H9 (cell line): ENCODE results near the gene EPN3. TPM values are rescaled to one million over a fixed set of nuclear protein-coding genes. Genes with fewer than 3 reads are reported as not detected.

Source experiments
- DNase-seq: peaks from one replicate; pipeline ENCODE4 v3.0.0-alpha.2; 2017
- H2AFZ ChIP-seq: one replicate; pipeline ENCODE4 v1.6.1; 2013; ENCODE audit warnings: mild to moderate bottlenecking, low read length, control low read depth, moderate library complexity
- H2AK5ac ChIP-seq: 2 replicates; pipeline ENCODE4 v1.6.1; 2013; ENCODE audit warnings: low read length, control low read depth, mixed read lengths; ENCODE audit not compliant: insufficient read length
- H2BK120ac ChIP-seq: one replicate; pipeline ENCODE4 v1.6.1; 2013; ENCODE audit warnings: low read depth, mild to moderate bottlenecking, low read length, control low read depth, inconsistent platforms; ENCODE audit not compliant: poor library complexity, severe bottlenecking
- H2BK12ac ChIP-seq: 2 replicates; pipeline ENCODE4 v1.6.1; 2013; ENCODE audit warnings: low read length, control low read depth, mixed read lengths, low read depth; ENCODE audit not compliant: insufficient read length
- H2BK15ac ChIP-seq: 2 replicates; pipeline ENCODE4 v1.6.1; 2013; ENCODE audit warnings: low read depth, low read length, control low read depth
- H2BK20ac ChIP-seq: one replicate; pipeline ENCODE4 v1.6.1; 2013; ENCODE audit warnings: low read depth, mild to moderate bottlenecking, low read length, control low read depth, inconsistent platforms; ENCODE audit not compliant: poor library complexity, severe bottlenecking
- H2BK5ac ChIP-seq: 2 replicates; pipeline ENCODE4 v1.6.1; 2013; ENCODE audit warnings: low read length, control low read depth, mixed read lengths; ENCODE audit not compliant: insufficient read length
- H3K14ac ChIP-seq: 2 replicates; pipeline ENCODE4 v1.6.1; 2013; ENCODE audit warnings: low read length, control low read depth; ENCODE audit not compliant: insufficient read depth
- H3K18ac ChIP-seq: 2 replicates; pipeline ENCODE4 v1.6.1; 2013; ENCODE audit warnings: low read depth, mild to moderate bottlenecking, mixed read lengths, low read length, control low read depth; ENCODE audit not compliant: insufficient read length
- H3K23ac ChIP-seq: 2 replicates; pipeline ENCODE4 v1.6.1; 2013; ENCODE audit warnings: low read length, control low read depth, mixed read lengths, low read depth; ENCODE audit not compliant: insufficient read length
- H3K23me2 ChIP-seq: 2 replicates; pipeline ENCODE4 v1.6.1; 2013; ENCODE audit warnings: low read depth, mild to moderate bottlenecking, mixed read lengths, low read length, control low read depth; ENCODE audit not compliant: insufficient read length, poor library complexity, severe bottlenecking
- H3K27ac ChIP-seq: 2 replicates; pipeline ENCODE4 v1.5.1; 2013; ENCODE audit warnings: low read length, control low read depth, mixed read lengths, low read depth; ENCODE audit not compliant: insufficient read length
- H3K27me3 ChIP-seq: 2 replicates; pipeline ENCODE4 v1.6.1; 2013; ENCODE audit warnings: low read length, control low read depth, inconsistent platforms; ENCODE audit not compliant: insufficient read depth
- H3K4ac ChIP-seq: 2 replicates; pipeline ENCODE4 v1.6.1; 2013; ENCODE audit warnings: low read depth, mild to moderate bottlenecking, control low read depth, inconsistent platforms, low read length, moderate library complexity
- H3K4me1 ChIP-seq: 2 replicates; pipeline ENCODE4 v1.6.1; 2013; ENCODE audit warnings: low read length, control low read depth, inconsistent platforms; ENCODE audit not compliant: insufficient read depth
- H3K4me2 ChIP-seq: 2 replicates; pipeline ENCODE4 v1.6.1; 2013; ENCODE audit warnings: low read length, control low read depth, mixed read lengths; ENCODE audit not compliant: insufficient read length, insufficient read depth
- H3K56ac ChIP-seq: 2 replicates; pipeline ENCODE4 v1.6.1; 2013; ENCODE audit warnings: low read depth, mild to moderate bottlenecking, mixed read lengths, low read length, control low read depth; ENCODE audit not compliant: insufficient read length
- H3K79me1 ChIP-seq: 2 replicates; pipeline ENCODE4 v1.6.1; 2013; ENCODE audit warnings: low read depth, mild to moderate bottlenecking, moderate library complexity, low read length, control low read depth, inconsistent platforms; ENCODE audit not compliant: insufficient read depth, poor library complexity, severe bottlenecking
- H3K79me2 ChIP-seq: 2 replicates; pipeline ENCODE4 v1.6.1; 2013; ENCODE audit warnings: low read length, control low read depth, inconsistent platforms; ENCODE audit not compliant: insufficient read depth
- H3K9ac ChIP-seq: 2 replicates; pipeline ENCODE4 v1.6.1; 2013; ENCODE audit warnings: low read length, control low read depth, mixed read lengths; ENCODE audit not compliant: insufficient read length; ENCODE audit errors: extremely low read depth
- H3K9me3 ChIP-seq: one replicate; pipeline ENCODE4 v1.6.1; 2013; ENCODE audit warnings: low read depth, low read length, inconsistent platforms; ENCODE audit not compliant: control insufficient read depth
- H3T11ph ChIP-seq: one replicate; pipeline ENCODE4 v1.6.1; 2013; ENCODE audit warnings: mild to moderate bottlenecking, low read length, control low read depth, inconsistent platforms
- H4K20me1 ChIP-seq: one replicate; pipeline ENCODE4 v1.6.1; 2013; ENCODE audit not compliant: control insufficient read depth, insufficient read length, insufficient read depth
- H4K5ac ChIP-seq: 2 replicates; pipeline ENCODE4 v1.6.1; 2013; ENCODE audit warnings: low read depth, mild to moderate bottlenecking, mixed read lengths, low read length, control low read depth; ENCODE audit not compliant: insufficient read length
- H4K8ac ChIP-seq: replicated peaks from 2 replicates; pipeline ENCODE4 v1.6.1; 2013; ENCODE audit warnings: low read length, control low read depth, mixed read lengths, low read depth; ENCODE audit not compliant: insufficient read length
- H4K91ac ChIP-seq: 2 replicates; pipeline ENCODE4 v1.6.1; 2013; ENCODE audit warnings: low read depth, mild to moderate bottlenecking, moderate library complexity, mixed read lengths, low read length, control low read depth; ENCODE audit not compliant: insufficient read length
- H3K27ac Mint-ChIP-seq, 3 experiments: 2 replicates in 2 of 3; 3 replicates in 1 of 3; pipeline ENCODE4 v1.8.0; 2020 to 2021; ENCODE audit warnings: mixed read lengths in 3 of 3, mild to moderate bottlenecking in 1 of 3, moderate library complexity in 1 of 3
- H3K27me3 Mint-ChIP-seq: 2 replicates; pipeline ENCODE4 v1.8.0; 2021; ENCODE audit warnings: low read depth, mild to moderate bottlenecking, moderate library complexity, mixed read lengths
- H3K36me3 Mint-ChIP-seq, 3 experiments: 2 replicates in 2 of 3; 3 replicates in 1 of 3; pipeline ENCODE4 v1.8.0; 2020 to 2021; ENCODE audit warnings: low read depth in 3 of 3, mixed read lengths in 3 of 3; ENCODE audit not compliant: insufficient read depth in 1 of 3
- H3K4me1 Mint-ChIP-seq, 2 experiments: 2 replicates each; pipeline ENCODE4 v1.8.0; 2020; ENCODE audit warnings: mixed read lengths in 2 of 2
- H3K4me3 Mint-ChIP-seq, 2 experiments: 2 replicates in 1 of 2; 3 replicates in 1 of 2; pipeline ENCODE4 v1.8.0; 2020 to 2021; ENCODE audit warnings: mild to moderate bottlenecking in 2 of 2, mixed read lengths in 2 of 2, moderate library complexity in 1 of 2
- H3K9me3 Mint-ChIP-seq, 2 experiments: 2 replicates in 1 of 2; 3 replicates in 1 of 2; pipeline ENCODE4 v1.8.0; 2020; ENCODE audit warnings: mild to moderate bottlenecking in 2 of 2, mixed read lengths in 2 of 2, moderate library complexity in 1 of 2
- CTCF ChIP-seq: fragments of 200-600 bp; sonication (generic); conservative IDR thresholded peaks from 3 replicates; pipeline ENCODE4 v1.8.0; 2021; ENCODE audit warnings: antibody characterized with exemption, mild to moderate bottlenecking
- WGBS: extraction: QIAGEN DNeasy Blood & Tissue Kit; methylation state at CpG from one replicate; pipeline ENCODE4 v1.1.7; 2013; ENCODE audit warnings: missing lambda C conversion rate, low lambda C conversion rate, mixed read lengths; ENCODE audit not compliant: insufficient read length; ENCODE audit errors: extremely low coverage; 5-methylcytosine and 5-hydroxymethylcytosine counted together
- total RNA-seq: library from RNA; stranded (reverse); gene quantifications from 2 replicates; pipeline ENCODE4 v1.2.1, GENCODE V29; 2021

Gene EPN3
- total RNA-seq, 1 experiment from 2014 or later, result 1.9 TPM

DNA sequence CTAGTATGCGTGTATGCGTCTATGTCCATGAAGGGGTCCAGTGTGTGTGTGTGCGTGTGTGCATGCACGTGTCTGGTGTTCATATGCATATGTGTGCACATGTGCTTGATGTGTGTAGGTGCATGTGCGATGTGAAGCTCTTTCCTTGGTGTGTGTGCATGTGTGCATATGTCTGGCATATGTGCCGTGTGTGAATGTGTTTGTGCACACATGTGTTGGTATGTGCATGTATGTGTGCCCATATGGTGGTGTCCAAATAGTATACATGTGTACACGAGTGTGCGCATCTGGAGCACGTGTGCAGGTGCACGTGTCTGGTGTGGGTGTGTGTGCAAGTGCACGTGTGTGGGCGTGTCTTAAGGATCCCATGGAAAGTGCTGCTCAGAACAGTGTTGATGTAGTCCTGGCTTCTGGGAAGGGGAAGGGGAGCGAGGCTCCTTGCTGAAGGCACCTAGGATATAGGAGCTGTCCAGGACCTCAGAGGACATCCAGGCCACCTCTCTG lies 45.0 kb downstream of the EPN3 start:
- no peaks in the 10 kb centered on the region for H3K9me3 Mint-ChIP-seq
- Histone ChIP-seq H4K20me1 (peaks cover 2% of the 10 kb centered on the region), H3K4ac (no peak overlapping the region), H3K23me2 (no peaks in the 10 kb centered on the region), H3K9me3 (no peaks in the 10 kb centered on the region), H2BK12ac (no peak overlapping the region), H2BK5ac (no peak overlapping the region), H2AFZ (no peak overlapping the region), H3K27me3 (no peaks in the 10 kb centered on the region; the same call in 1 of the 2 replicates), H3K79me1 (no peaks in the 10 kb centered on the region), H3K56ac (no peak overlapping the region), H3K79me2 (no peaks in the 10 kb centered on the region), H3K4me1 (no peaks in the 10 kb centered on the region; the same call in 1 of the 2 replicates), H3K27ac (no peak overlapping the region), H4K5ac (no peak overlapping the region), H3K23ac (no peak overlapping the region), H3K14ac (no peak overlapping the region), H2BK20ac (no peak overlapping the region), H3T11ph (no peak overlapping the region), H3K18ac (no peak overlapping the region), H2AK5ac (no peak overlapping the region), H2BK15ac (no peak overlapping the region), H3K9ac (no peak overlapping the region), H4K91ac (no peak overlapping the region), H3K4me2 (no peak overlapping the region), H4K8ac (peak overlapping the region; percentile 69), H2BK120ac (no peak overlapping the region)
- H3K36me3 Mint-ChIP-seq, result peaks cover 0 to 5% (median 4%) of the 10 kb centered on the region in 3 experiments; a peak in 4 of 7 replicates
- peaks cover 13% of the 10 kb centered on the region for H3K27me3 Mint-ChIP-seq
- WGBS, result no CpG with 5 or more reads among the region's 13 CpGs
- no peak overlapping the region for H3K27ac Mint-ChIP-seq
- no peak for DNase-seq
- no peak for TF ChIP-seq CTCF
- peaks cover 10 to 21% of the 10 kb centered on the region in 2 experiments for H3K4me1 Mint-ChIP-seq
- H3K4me3 Mint-ChIP-seq, result no peak overlapping the region
